GM19372 (cell line): Measurements from ENCODE around the gene MPL.

ENCODE experiments used
- ATAC-seq: cut with Tn5 transposase; IDR thresholded peaks from one replicate; pipeline ENCODE4 v1.9.1; 2021; ENCODE audit warnings: mild to moderate bottlenecking, low read depth, moderate library complexity; ENCODE audit not compliant: unreplicated experiment

Gene MPL

GRCh38 chr1:43305926-43306687, 31.5 kb upstream of the MPL start:
- no peak for ATAC-seq

DNA sequence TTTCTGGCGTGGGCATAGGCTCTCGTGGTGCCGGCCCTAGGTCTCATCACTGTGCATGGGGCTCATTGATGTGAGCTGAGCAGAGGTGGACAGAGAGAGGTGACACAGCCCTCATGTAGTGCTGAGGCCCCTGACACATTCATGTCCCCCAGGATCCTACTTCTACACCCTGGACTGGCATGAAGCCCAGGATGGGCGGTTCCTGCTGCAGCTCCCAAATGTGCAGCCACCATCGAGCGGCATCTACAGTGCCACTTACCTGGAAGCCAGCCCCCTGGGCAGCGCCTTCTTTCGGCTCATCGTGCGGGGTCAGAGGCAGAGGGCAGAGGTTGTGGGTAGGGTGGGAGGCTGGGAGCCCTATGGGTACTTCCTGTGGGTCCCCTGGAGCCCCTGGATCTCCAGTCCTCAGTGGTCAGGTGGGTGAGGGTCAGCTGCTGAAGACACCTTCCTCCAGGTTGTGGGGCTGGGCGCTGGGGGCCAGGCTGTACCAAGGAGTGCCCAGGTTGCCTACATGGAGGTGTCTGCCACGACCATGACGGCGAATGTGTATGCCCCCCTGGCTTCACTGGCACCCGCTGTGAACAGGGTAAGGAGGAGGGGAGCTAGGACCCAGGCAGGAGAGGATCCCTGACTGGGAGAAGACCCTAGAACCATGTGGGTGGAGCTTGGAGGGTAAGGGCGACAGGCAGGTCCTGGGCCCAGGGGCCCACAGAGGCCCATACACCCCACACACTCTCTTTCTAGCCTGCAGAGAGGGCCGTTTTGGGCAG, 30.7 kb upstream of the MPL start:
- no peak for ATAC-seq

- no peak for ATAC-seq
These were observed 30.0 kb upstream of the MPL start for GRCh38 chr1:43307458-43308158.

- no peak for ATAC-seq
These were observed 28.8 kb upstream of the MPL start for GRCh38 chr1:43308635-43309404.

- no peak for ATAC-seq
These were observed 28.1 kb upstream of the MPL start for GRCh38 chr1:43309405-43310025.

DNA sequence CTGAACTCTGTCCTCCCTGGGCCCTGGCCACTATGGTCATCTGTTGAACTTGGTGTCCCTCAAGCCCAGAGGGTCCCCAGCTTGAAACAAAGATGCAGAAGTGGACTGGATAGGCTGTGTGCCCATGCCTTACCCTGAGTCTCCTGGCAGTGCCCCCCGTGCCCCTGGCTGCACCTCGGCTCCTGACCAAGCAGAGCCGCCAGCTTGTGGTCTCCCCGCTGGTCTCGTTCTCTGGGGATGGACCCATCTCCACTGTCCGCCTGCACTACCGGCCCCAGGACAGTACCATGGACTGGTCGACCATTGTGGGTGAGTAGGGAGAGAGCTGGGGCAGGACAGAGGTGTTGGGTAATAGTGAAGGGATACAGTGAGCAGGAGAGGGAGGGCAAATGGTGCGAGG, 26.1 kb upstream of the MPL start:
- ATAC-seq = no peak

- no peak for ATAC-seq
These were observed 25.4 kb upstream of the MPL start for GRCh38 chr1:43312212-43312623.

GRCh38 chr1:43312663-43313515, 24.7 kb upstream of the MPL start:
- no peak for ATAC-seq

DNA sequence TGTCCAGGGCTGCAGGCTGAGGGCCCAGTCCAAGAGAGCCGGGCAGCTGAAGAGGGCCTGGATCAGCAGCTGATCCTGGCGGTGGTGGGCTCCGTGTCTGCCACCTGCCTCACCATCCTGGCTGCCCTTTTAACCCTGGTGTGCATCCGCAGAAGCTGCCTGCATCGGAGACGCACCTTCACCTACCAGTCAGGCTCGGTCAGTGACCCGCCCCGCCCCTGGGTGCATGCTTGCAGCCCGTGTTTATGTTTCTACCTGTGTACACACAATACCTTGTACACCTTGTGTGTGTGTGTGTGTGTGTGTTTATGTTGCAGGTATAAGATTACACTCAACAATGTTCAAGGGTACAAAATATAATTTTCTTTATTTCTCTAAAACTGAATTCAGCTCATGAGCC, 23.8 kb upstream of the MPL start:
- no peak for ATAC-seq

DNA sequence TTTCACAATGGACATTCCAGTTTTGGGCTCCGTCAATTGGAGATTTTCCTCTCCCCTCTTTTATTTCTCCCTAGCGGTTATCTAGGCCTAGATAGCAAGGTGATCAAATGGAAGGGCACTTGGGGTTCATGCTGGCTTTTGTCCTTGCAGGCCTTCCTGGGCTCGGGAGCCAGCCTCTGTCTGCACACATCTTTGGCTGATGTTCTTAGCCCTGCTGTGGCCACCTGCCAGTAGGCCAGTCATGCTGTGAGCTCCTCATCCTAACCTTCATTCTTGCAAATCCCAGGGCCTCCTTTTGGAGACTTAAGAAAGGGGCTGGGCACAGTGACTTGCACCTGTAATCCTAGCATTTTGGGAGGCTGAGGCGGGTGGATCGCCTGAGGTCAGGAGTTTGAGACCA, 23.4 kb upstream of the MPL start:
- no peak for ATAC-seq

DNA sequence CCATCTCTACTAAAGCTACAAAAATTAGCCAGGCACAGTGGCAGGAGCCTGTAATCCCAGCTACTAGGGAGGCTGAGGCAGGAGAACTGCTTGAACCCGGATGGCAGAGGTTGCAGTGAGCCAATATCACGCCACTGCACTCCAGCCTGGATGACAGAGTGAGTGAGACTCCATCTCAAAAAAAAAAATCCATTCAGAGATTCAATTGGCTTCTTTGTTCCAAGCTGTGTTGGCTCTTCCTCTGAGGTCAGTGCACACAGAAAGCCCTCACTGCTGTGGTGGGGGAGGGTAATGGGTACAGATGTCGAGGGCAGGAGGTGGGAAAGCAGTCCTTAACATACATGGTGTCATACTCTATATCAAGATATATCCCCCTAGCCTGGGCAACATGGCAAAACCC, 22.1 kb upstream of the MPL start:
- ATAC-seq = no peak

DNA sequence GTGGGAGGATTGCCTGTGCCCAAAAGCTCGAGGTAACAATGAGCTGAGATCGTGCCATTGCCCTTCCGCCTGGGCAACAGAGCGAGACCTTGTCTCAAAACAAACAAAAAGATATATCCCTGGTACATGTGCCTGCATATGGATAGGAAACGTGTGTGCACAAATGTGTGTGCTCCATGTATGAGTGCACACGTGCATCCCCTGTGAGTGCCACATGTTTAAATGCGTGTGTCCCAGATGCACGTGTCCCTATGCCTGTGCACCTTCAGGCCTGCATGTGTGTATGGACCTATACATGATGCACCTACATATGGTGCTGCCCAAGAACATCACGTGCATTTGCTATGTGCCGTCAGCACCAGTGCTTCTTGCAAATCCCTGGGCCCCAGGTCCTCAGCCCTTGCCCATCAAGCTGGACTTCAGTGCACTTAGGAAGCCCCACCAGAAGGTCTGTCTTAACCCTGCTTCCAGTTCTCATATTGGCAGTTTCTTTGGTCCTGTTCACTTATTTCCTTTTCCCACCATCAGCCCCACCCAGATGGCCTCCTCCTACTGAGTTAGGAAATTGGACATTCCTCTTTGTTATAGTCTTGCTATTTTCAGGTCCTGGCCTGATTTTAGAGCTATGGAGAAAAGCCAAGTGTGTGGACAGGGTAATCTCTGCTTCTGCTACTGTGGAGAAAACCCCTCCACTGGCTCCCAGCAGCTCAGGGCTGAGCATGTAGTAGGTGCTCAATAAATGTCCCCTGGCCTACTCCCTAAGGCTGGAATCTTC, 21.5 kb upstream of the MPL start:
- ATAC-seq = no peak

- no peak for ATAC-seq
These were observed 20.7 kb upstream of the MPL start for GRCh38 chr1:43316738-43317520.

GRCh38 chr1:43317817-43318471, 19.7 kb upstream of the MPL start:
- ATAC-seq = no peak

- no peak for ATAC-seq
These were observed 18.8 kb upstream of the MPL start for GRCh38 chr1:43318831-43319230.

- no peak for ATAC-seq
These were observed 18.3 kb upstream of the MPL start for GRCh38 chr1:43319288-43319687.

DNA sequence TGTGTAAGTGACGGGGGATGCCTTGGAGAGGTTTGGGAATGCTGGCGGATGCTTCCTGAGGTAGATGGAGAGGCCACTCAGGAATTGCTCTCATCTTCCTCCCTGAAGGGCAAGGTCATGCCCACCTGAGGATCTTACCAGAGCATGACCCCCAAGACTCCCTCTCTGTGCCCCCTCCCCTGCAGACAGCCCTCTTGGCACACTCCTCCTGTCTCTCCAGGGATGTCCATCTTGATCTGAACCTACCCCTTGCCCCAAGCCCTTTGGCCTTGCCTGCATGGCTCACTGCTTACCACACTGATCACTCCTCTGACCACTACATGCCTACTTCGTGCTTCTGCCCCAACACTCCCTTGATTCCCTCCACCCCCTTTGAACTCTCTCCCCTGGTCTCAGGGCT, 17.9 kb upstream of the MPL start:
- no peak for ATAC-seq
